ENCODE measurements around the gene IQCH.
"Not testable (repeated sequence)": the region's sequence is repeated elsewhere in the genome, so short reads cannot be mapped to it uniquely, and the experiment has no call there.

Gene IQCH

GRCh38 chr15:67361100-67361499 lies 106.5 kb downstream of the IQCH start:
- no peak for DNase-seq

GRCh38 chr15:67363712-67364111 lies 109.1 kb downstream of the IQCH start:
- DNase-seq, result not testable (repeated sequence)

- DNase-seq, result no peak
Measured at GRCh38 chr15:67365994-67366393, 111.4 kb downstream of the IQCH start.

- DNase-seq, result no peak
Measured at GRCh38 chr15:67366904-67367303, 112.3 kb downstream of the IQCH start.

- DNase-seq, result no peak
Measured at GRCh38 chr15:67369359-67369998, 114.9 kb downstream of the IQCH start.

- DNase-seq, result no peak
Measured at GRCh38 chr15:67370206-67370954, 115.8 kb downstream of the IQCH start.

- no peak for DNase-seq
Measured at GRCh38 chr15:67372543-67372942, 118.0 kb downstream of the IQCH start.

GRCh38 chr15:67372986-67373675 lies 118.5 kb downstream of the IQCH start:
- no peak for DNase-seq

GRCh38 chr15:67373971-67374370 lies 119.4 kb downstream of the IQCH start:
- DNase-seq, result no peak

GRCh38 chr15:67379530-67379929 lies 124.9 kb downstream of the IQCH start:
- no peak for DNase-seq

- no peak for DNase-seq
Measured at GRCh38 chr15:67380921-67381320, 126.3 kb downstream of the IQCH start.

DNA sequence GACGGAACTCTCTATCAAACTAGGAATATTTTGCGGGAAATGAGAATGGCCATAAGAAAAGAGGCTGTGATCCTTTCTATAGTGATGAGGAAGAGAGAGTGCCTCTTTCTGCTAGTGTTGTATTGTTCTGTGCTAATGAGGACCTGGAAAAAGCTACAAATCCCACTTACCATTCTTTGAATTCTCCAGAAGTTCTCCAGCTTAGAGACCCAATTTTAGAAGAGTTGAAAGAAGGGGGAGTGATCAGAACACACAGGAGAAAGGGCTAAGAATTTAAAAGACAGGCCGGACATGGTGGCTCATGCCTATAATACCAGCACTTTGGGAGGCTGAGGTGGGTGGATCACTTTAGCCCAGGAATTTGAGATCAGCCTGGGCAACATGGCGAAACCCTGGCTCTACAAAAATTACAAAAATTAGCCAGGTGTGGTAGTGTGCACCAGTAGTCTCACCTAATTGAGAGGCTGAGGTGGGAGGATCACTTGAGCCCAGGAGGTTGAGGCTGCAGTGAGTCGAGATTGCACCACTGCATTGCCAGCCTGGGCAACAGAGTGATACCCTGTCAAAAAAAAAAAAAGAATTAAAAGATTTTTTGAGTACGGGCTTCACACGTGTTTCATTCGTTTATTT lies 126.9 kb downstream of the IQCH start:
- DNase-seq, result no peak

- no peak for DNase-seq
Measured at GRCh38 chr15:67382723-67383122, 128.1 kb downstream of the IQCH start.

DNA sequence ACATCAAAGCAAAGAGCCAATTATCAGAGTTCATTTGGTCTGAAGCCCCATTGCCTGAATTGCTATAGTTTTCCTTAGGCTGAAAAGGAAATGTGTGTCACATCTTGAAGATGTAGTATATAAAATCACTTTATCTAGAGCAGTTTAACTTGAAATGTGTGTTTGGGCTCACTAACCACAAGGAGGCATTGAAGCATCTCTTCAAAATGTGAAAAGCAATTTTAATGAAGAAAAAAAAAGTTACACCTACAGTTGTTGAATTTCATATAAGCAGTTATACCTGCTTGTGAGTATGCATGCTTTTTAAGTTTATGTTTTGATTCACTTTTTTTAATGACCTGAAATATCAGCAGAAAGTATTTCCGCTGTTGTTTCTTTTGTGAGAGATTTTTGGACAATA lies 129.3 kb downstream of the IQCH start:
- no peak for DNase-seq

GRCh38 chr15:67384761-67385160 lies 130.2 kb downstream of the IQCH start:
- no peak for DNase-seq

DNA sequence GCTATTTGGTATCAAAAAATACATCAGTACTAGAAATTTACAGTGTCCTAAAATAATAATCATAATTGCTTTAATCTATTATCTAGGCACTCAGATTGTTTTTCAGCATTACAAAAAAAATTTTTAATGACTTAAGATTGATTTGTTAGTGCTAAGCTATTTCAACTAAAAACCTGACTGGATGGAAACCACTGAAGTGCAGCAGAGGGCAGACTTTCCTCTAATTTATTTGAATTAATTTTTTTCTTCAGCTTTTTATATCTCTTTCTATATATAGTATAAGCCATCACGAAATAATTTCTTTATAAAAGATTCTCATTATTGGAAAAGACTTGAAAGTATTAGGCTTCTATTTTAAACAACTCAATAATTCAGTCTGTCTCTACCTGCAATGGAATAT lies 131.4 kb downstream of the IQCH start:
- DNase-seq, result no peak

DNA sequence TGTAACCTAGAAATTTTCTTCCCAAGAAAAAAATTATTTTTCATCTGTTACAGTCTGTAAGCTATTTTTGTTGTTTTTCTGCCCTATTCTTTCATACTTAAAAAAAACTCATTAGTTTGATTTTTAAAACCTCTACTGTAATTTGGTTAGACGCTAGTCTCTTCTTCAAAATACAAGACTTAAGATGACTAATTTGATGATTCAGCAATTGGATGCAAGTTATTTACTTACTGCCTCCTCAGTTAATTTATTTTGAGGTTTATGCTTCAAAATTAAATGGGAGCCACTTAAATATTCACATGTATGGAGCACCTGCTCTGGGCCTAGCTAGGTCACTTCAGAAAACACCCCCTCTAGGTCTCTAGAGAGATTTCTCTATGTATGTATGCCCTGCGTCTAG lies 132.4 kb downstream of the IQCH start:
- DNase-seq, result no peak

DNA sequence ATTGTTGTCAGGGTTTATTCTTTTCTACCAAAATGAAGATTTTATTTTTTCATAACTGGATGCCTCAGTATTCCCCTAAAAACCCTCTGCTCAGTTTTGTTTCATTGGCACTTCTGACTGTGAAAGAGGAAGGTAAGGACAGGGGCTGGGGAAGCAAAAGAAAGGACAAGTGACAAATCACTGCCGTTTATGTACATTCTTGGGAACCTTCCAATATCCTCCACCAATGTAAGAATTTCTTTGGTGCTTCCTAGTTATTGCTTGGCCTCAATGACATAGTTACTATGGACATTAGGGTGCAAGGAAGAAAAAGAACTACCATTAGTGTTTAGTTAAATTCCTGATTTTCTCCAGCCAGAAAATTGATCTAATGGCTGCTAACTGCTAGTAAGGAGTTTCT lies 135.4 kb downstream of the IQCH start:
- DNase-seq, result no peak

DNA sequence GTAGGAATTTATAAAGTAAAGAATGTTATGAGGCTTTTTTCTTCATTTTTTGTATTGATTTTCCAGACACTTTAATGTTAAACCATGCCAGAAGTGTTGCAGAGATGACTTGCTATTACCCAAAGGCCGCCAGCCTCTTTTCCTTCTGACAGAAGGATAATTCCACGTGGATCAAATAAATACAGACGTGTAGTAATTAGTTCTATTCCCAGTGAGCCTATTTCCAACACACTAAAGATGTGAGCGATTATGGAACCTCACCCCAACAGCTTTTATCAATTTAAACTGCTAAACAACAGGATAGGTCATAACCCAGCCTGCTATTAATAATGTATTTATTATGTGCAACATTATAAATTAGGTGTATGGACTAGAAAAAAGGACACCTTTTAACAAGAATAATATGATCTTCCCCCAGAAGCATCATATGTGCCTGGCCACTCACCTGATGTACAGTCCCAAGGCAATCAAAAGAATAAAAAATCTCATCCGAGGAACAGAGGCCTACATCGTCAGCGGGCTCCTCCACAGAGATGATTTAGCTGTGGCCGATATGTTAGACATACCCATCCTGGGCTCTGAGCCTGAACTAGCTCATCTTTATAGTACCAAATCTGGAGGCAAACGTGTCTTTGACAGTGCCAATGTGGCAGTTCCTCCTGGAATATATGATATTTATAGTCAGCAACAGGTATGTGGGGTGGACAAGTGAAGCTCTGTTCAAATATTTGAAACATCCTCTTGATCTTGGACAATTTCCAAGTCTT lies 140.5 kb downstream of the IQCH start:
- no peak for DNase-seq

- no peak for DNase-seq
Measured at GRCh38 chr15:67396114-67396513, 141.5 kb downstream of the IQCH start.

DNA sequence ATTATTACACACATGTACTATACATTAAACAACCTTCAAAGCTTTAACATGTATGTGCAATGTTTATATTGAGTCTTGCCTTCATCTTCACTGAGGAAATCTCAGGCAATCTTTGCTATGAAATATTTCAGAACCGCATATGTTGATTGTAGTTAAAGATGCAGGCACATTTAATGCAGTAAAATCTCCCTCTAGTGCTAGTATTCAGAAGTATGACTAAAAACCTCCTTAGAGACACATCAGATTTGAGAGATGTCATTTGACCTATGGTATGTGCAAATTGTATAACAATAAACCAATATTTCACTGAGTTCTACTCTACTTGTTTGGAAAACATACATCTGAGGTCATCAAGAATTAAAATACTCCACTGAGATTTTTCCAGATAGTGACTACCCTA lies 142.6 kb downstream of the IQCH start:
- no peak for DNase-seq

DNA sequence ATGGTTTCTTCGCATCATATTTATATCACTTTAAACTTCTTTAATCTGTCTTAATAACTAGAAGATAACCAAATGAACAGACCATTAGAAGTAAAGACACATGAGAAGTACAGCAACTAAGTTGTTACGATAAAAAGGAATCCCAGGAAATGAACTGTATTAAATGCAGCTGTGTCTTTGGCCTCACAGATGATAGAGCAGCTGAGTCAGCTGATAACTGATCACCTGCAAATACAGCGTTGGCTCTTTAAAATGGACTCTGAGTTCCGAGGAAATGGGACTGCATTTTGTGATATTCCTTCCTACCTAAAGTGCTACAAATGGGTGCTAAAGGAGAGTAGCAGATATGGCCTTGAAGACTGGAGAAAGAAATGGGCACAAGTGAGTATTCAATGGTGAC lies 145.3 kb downstream of the IQCH start:
- no peak for DNase-seq

GRCh38 chr15:67400890-67401289 lies 146.3 kb downstream of the IQCH start:
- DNase-seq, result no peak
